ENCODE results near the gene RGS5.
"Not testable (repeated sequence)": the region's sequence is repeated elsewhere in the genome, so short reads cannot be mapped to it uniquely, and the experiment has no call there.

The RGS5 gene

DNA sequence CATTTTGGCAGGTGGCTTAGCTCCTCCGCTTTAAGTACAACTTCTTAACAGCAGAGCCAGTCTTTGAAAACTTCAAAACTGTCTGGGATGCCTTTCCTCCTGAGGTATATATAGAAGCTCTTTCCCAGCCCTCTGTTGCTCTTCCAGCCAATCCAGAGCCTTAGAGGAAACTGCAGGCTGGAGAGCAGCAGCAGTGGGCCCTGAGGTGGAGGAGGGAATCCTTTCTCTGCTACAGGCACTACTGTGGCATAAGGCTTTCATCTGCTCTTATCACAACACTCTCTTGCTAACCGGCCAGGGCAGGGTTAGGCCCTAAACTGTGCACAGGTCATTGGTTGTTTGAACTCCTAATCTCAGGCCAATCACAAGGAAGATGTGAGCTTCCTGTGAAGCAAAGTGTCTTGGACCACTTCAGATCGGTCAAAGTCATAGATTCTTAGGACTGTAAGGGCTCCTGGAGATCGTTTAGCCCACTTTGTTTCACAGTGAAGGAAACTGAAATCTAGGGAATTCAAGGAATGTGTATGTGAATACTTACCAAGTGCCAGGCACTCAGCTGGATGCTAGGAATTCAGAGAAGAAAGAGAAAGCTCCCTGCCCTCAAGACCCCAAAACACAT lies at the start of gene RGS5:
RGS5 (minus strand) TSS at position 84 of the 619 bp plus-strand sequence; CDS start at position 3, 81 bp downstream.
- no peak within 1 kb of the TSS for H3K27ac ChIP-seq (ENCODE audit: low read depth, low read length)
- H3K9me2 ChIP-seq (replicated peaks; ENCODE audit: insufficient read depth, low read length): no peaks in the 10 kb centered on the region
- no peak within 1 kb of the TSS for H3K4me2 ChIP-seq (ENCODE audit: low read depth, low read length, poor library complexity, severe bottlenecking)
- H3K9me3 ChIP-seq (ENCODE audit: insufficient read depth, low read length): no peaks in the 10 kb centered on the region
- no peaks in the 10 kb centered on the region for H4K20me1 ChIP-seq (ENCODE audit: low read depth, low read length)
- H2AFZ ChIP-seq (ENCODE audit: low read depth, low read length, severe bottlenecking): no peak within 1 kb of the TSS
- TF ChIP-seq CTCF (IDR thresholded peaks at IDR 0.05; ENCODE audit: insufficient read depth, low read length, poor library complexity, severe bottlenecking): no peak
- TF ChIP-seq EZH2phosphoT487 (conservative IDR thresholded peaks at IDR 0.05; ENCODE audit: low read length): no peak
- no peaks in the 10 kb centered on the region for H3K36me3 ChIP-seq (ENCODE audit: low read length)
- no peak within 1 kb of the TSS for H3K4me3 ChIP-seq (ENCODE audit: insufficient read depth, low read length, poor library complexity, severe bottlenecking)
- no peak within 1 kb of the TSS for H3K9ac ChIP-seq (ENCODE audit: low read length)
- H3K79me2 ChIP-seq (ENCODE audit: insufficient read depth, low read length): no peaks in the 10 kb centered on the region
- H3K27me3 ChIP-seq (ENCODE audit: low read length): no peaks in the 10 kb centered on the region
- no peaks in the 10 kb centered on the region for H3F3A ChIP-seq (ENCODE audit: insufficient read depth)

DNA sequence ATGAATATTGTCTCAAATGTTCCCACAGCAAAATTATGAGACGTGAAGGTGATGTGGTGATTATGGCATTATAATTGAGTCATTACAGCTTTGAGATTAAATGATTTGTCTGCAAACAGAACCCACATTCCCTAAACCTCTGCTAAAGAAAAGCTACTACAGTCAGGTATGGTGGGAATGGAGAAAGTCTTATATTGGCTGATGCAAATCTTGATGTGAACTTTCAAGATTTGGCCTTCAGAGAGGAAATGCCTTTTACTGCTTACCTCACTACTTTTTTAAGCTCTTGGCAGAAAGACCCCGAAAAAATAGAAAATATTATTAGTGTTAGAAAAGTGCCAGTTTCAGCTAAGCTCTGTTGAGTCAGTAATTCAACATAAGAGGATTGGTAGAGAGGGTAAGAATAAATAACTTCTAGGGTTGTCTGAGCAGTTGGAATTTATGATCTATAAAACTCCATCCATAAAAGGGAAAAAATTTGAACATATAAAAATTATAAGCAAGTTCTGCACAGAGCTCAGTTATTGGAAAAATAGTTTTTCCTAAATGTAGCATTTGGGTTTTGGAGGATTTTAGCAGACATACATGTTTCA lies 47.8 kb upstream of the RGS5 start:
- no peaks in the 10 kb centered on the region for H3K9me3 ChIP-seq (ENCODE audit: insufficient read depth, low read length)
- no peaks in the 10 kb centered on the region for H3K79me2 ChIP-seq (ENCODE audit: insufficient read depth, low read length)
- H3K4me3 ChIP-seq (ENCODE audit: insufficient read depth, low read length, poor library complexity, severe bottlenecking): no peak overlapping the region
- TF ChIP-seq EZH2phosphoT487 (conservative IDR thresholded peaks at IDR 0.05; ENCODE audit: low read length) (no peak), CTCF (IDR thresholded peaks at IDR 0.05; ENCODE audit: insufficient read depth, low read length, poor library complexity, severe bottlenecking) (no peak)
- no peaks in the 10 kb centered on the region for H3K36me3 ChIP-seq (ENCODE audit: low read length)
- no peaks in the 10 kb centered on the region for H3K9me2 ChIP-seq (replicated peaks; ENCODE audit: insufficient read depth, low read length)
- no peaks in the 10 kb centered on the region for H3K27me3 ChIP-seq (ENCODE audit: low read length)
- H4K20me1 ChIP-seq (ENCODE audit: low read depth, low read length): no peaks in the 10 kb centered on the region
- H3K27ac ChIP-seq (ENCODE audit: low read depth, low read length): no peak overlapping the region
- H3K9ac ChIP-seq (ENCODE audit: low read length): no peak overlapping the region
- no peak overlapping the region for H3K4me2 ChIP-seq (ENCODE audit: low read depth, low read length, poor library complexity, severe bottlenecking)
- H3F3A ChIP-seq (ENCODE audit: insufficient read depth): no peaks in the 10 kb centered on the region
- H2AFZ ChIP-seq (ENCODE audit: low read depth, low read length, severe bottlenecking): no peak overlapping the region

GRCh38 chr1:163248064-163248463 lies 45.3 kb upstream of the RGS5 start:
- no peaks in the 10 kb centered on the region for H3K27me3 ChIP-seq (ENCODE audit: low read length)
- no peaks in the 10 kb centered on the region for H3K9me2 ChIP-seq (replicated peaks; ENCODE audit: insufficient read depth, low read length)
- TF ChIP-seq EZH2phosphoT487 (conservative IDR thresholded peaks at IDR 0.05; ENCODE audit: low read length) (no peak), CTCF (IDR thresholded peaks at IDR 0.05; ENCODE audit: insufficient read depth, low read length, poor library complexity, severe bottlenecking) (no peak)
- no peak overlapping the region for H3K4me3 ChIP-seq (ENCODE audit: insufficient read depth, low read length, poor library complexity, severe bottlenecking)
- no peaks in the 10 kb centered on the region for H3K79me2 ChIP-seq (ENCODE audit: insufficient read depth, low read length)
- H3K27ac ChIP-seq (ENCODE audit: low read depth, low read length): no peak overlapping the region
- H4K20me1 ChIP-seq (ENCODE audit: low read depth, low read length): no peaks in the 10 kb centered on the region
- H3K9ac ChIP-seq (ENCODE audit: low read length): no peak overlapping the region
- no peak overlapping the region for H2AFZ ChIP-seq (ENCODE audit: low read depth, low read length, severe bottlenecking)
- H3F3A ChIP-seq (ENCODE audit: insufficient read depth): no peaks in the 10 kb centered on the region
- H3K36me3 ChIP-seq (ENCODE audit: low read length): no peaks in the 10 kb centered on the region
- H3K4me2 ChIP-seq (ENCODE audit: low read depth, low read length, poor library complexity, severe bottlenecking): no peak overlapping the region
- H3K9me3 ChIP-seq (ENCODE audit: insufficient read depth, low read length): no peaks in the 10 kb centered on the region

DNA sequence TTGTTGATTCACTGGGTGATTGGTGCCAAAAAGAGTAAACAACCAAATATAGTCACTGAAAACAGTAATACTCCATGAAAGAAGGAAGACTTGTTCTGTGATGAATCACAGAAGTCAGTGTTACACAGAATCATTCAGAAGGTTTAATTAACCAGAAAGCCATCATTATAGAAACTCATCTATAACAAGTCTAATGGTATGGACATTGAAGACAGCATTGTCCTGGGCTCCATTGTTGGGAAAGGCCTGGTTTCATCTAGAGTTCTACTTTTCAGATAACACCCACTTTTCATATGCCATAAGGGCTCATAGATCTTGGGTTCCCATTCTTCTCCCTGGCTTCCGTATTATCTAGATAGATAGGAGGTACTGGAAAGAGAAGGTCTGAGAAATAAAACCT lies 41.9 kb upstream of the RGS5 start:
- H3K9me3 ChIP-seq (ENCODE audit: insufficient read depth, low read length); H3K9ac ChIP-seq (ENCODE audit: low read length); H3K9me2 ChIP-seq (replicated peaks; ENCODE audit: insufficient read depth, low read length); H3K79me2 ChIP-seq (ENCODE audit: insufficient read depth, low read length); H3K27ac ChIP-seq (ENCODE audit: low read depth, low read length); H4K20me1 ChIP-seq (ENCODE audit: low read depth, low read length); H3K27me3 ChIP-seq (ENCODE audit: low read length); H3K4me2 ChIP-seq (ENCODE audit: low read depth, low read length, poor library complexity, severe bottlenecking); H3K4me3 ChIP-seq (ENCODE audit: insufficient read depth, low read length, poor library complexity, severe bottlenecking); H2AFZ ChIP-seq (ENCODE audit: low read depth, low read length, severe bottlenecking); H3F3A ChIP-seq (ENCODE audit: insufficient read depth); H3K36me3 ChIP-seq (ENCODE audit: low read length): not testable (repeated sequence)

Data from SU-DHL-6 (cell line).